HepG2 (cell line): Measurements from ENCODE around the gene NACAD. TPM values are rescaled to one million over a fixed set of nuclear protein-coding genes. Genes with fewer than 3 reads are reported as not detected.
A peak's percentile ranks its signal among the peaks of the same experiment; 100 is the strongest.

Experiments used
- ARNT2 ChIP-seq: sonication (generic); formaldehyde crosslinking; IDR thresholded peaks from 2 replicates; pipeline ENCODE4 v1.8.0; 2022; ENCODE audit warnings: mild to moderate bottlenecking, low read depth, missing genetic modification reagents, moderate library complexity
- BRD4 ChIP-seq: sonication (generic); formaldehyde crosslinking; IDR thresholded peaks from 2 replicates; pipeline ENCODE4 v1.4.0; 2020; ENCODE audit warnings: missing genetic modification reagents
- CCAR2 ChIP-seq: fragments of 200-400 bp; formaldehyde crosslinking; optimal IDR thresholded peaks from 2 replicates; pipeline ENCODE3; 2018; ENCODE audit warnings: low read depth, mild to moderate bottlenecking, low read length, moderate library complexity
- HNF4G ChIP-seq, 2 experiments: sonication (generic) in 1 of 2; formaldehyde crosslinking in 1 of 2; IDR thresholded peaks; 2 replicates each; pipeline versions ENCODE4 v1.4.0 to v1.6.1; 2011 to 2020; ENCODE audit warnings: borderline replicate concordance in 2 of 2, low read depth in 2 of 2, mild to moderate bottlenecking in 2 of 2, low read length in 1 of 2, missing genetic modification reagents in 1 of 2, moderate library complexity in 1 of 2
- HNRNPK ChIP-seq: fragments of 200-400 bp; formaldehyde crosslinking; IDR thresholded peaks from 2 replicates; pipeline ENCODE4 v1.6.1; 2018; ENCODE audit warnings: low read length, low read depth, moderate library complexity, mild to moderate bottlenecking; ENCODE audit not compliant: poor library complexity, severe bottlenecking
- HNRNPUL1 ChIP-seq: fragments of 200-400 bp; formaldehyde crosslinking; IDR thresholded peaks from 2 replicates; pipeline ENCODE4 v1.6.1; 2017; ENCODE audit warnings: low read depth, mild to moderate bottlenecking, low read length, moderate library complexity
- IKZF4 ChIP-seq: sonication (generic); formaldehyde crosslinking; IDR thresholded peaks from 2 replicates; pipeline ENCODE4 v1.5.1; 2020; ENCODE audit warnings: borderline replicate concordance, mild to moderate bottlenecking, low read depth, missing genetic modification reagents; ENCODE audit errors: not compliant biosample characterization
- MAF1 ChIP-seq: sonication (generic); formaldehyde crosslinking; IDR thresholded peaks from 2 replicates; pipeline ENCODE4 v1.5.0; 2020; ENCODE audit warnings: missing genetic modification reagents, borderline replicate concordance
- MED1 ChIP-seq: sonication (generic); formaldehyde crosslinking; IDR thresholded peaks from 2 replicates; pipeline ENCODE4 v1.4.0; 2020; ENCODE audit warnings: missing genetic modification reagents
- NR2F6 ChIP-seq, 2 experiments: IDR thresholded peaks; 2 replicates each; pipeline ENCODE4 v1.6.1; 2016; ENCODE audit warnings: antibody characterized with exemption in 1 of 2, mild to moderate bottlenecking in 1 of 2
- PLRG1 ChIP-seq: fragments of 450-650 bp; conservative IDR thresholded peaks from 2 replicates; pipeline ENCODE4 v1.6.1; 2016
- ZC3H13 ChIP-seq: sonication (generic); formaldehyde crosslinking; IDR thresholded peaks from 2 replicates; pipeline ENCODE4 v1.8.1; 2023; ENCODE audit warnings: mild to moderate bottlenecking, missing genetic modification reagents, moderate library complexity
- ZFP37 ChIP-seq: sonication (generic); formaldehyde crosslinking; IDR thresholded peaks from 2 replicates; pipeline ENCODE4 v1.4.0; 2020; ENCODE audit warnings: missing genetic modification reagents, borderline replicate concordance
- ZNF205 ChIP-seq: IDR thresholded peaks from 2 replicates; pipeline ENCODE4 v1.6.1; 2018; ENCODE audit warnings: missing biosample characterization, missing genetic modification reagents
- ZNF33B ChIP-seq: sonication (generic); formaldehyde crosslinking; IDR thresholded peaks from 2 replicates; pipeline ENCODE4 v1.5.1; 2020; ENCODE audit warnings: mild to moderate bottlenecking, missing genetic modification reagents
- ZNF430 ChIP-seq: sonication (generic); formaldehyde crosslinking; IDR thresholded peaks from 2 replicates; pipeline ENCODE4 v1.9.0; 2021; ENCODE audit warnings: mild to moderate bottlenecking, missing genetic modification reagents
- ZNF619 ChIP-seq: sonication (generic); formaldehyde crosslinking; IDR thresholded peaks from 2 replicates; pipeline ENCODE4 v1.4.0; 2020; ENCODE audit warnings: mild to moderate bottlenecking, missing genetic modification reagents
- ZNF644 ChIP-seq: IDR thresholded peaks from 2 replicates; pipeline ENCODE4 v1.6.1; 2016; ENCODE audit warnings: low read depth
- ZNF709 ChIP-seq: sonication (generic); formaldehyde crosslinking; IDR thresholded peaks from 2 replicates; pipeline ENCODE4 v1.5.0; 2020; ENCODE audit warnings: mild to moderate bottlenecking, missing genetic modification reagents
- ZSCAN22 ChIP-seq: sonication (generic); formaldehyde crosslinking; IDR thresholded peaks from 2 replicates; pipeline ENCODE4 v1.4.0; 2020; ENCODE audit warnings: mild to moderate bottlenecking, missing genetic modification reagents
- polyA plus RNA-seq, 8 experiments: library from polyadenylated mRNA; depleted of rRNA in 3 of 8; stranded (reverse) in 7 of 8; unstranded in 1 of 8; fragments of >200 nt; fragmentation: Illumina TruSeq in 4 of 8; extraction: Trizol in 4 of 8; gene quantifications; 2 replicates each; pipeline versions ENCODE4 v1.2.1 to v1.2.3, GENCODE V29; 2011 to 2016; ENCODE audit warnings: low read depth in 4 of 8, missing spikeins in 1 of 8, mixed read lengths in 1 of 8; ENCODE audit not compliant: insufficient read depth in 1 of 8
- total RNA-seq, 5 experiments: library from RNA; depleted of rRNA; stranded (reverse); fragments of >200 nt; fragmentation: Illumina TruSeq; extraction: Trizol; gene quantifications; 2 replicates each; pipeline ENCODE4 v1.2.3, GENCODE V29; 2016; ENCODE audit warnings: low read depth in 1 of 5
- TF ChIP-seq, protein P1 (sequence below): sonication (generic); formaldehyde crosslinking; IDR thresholded peaks from 2 replicates; pipeline ENCODE4 v1.4.0; 2020; ENCODE audit warnings: missing genetic modification reagents; ENCODE audit errors: not compliant biosample characterization
- TF ChIP-seq, protein P2 (sequence below): sonication (generic); formaldehyde crosslinking; conservative IDR thresholded peaks from 2 replicates; pipeline ENCODE4 v1.8.1; 2023; ENCODE audit warnings: missing genetic modification reagents
- TF ChIP-seq, protein P3 (sequence below): sonication (generic); formaldehyde crosslinking; IDR thresholded peaks from 2 replicates; pipeline ENCODE4 v1.4.0; 2020; ENCODE audit warnings: missing genetic modification reagents, mild to moderate bottlenecking, borderline replicate concordance
- TF ChIP-seq, protein P4 (sequence below): sonication (generic); formaldehyde crosslinking; IDR thresholded peaks from 2 replicates; pipeline ENCODE4 v1.5.0; 2020; ENCODE audit warnings: missing genetic modification reagents

The NACAD gene
- total and polyA plus RNA-seq, 2 of the 13 experiments (the other 11 are each of a cell fraction or from before 2014, with no cell fraction given): 0.04 TPM; not detected in 1

DNA sequence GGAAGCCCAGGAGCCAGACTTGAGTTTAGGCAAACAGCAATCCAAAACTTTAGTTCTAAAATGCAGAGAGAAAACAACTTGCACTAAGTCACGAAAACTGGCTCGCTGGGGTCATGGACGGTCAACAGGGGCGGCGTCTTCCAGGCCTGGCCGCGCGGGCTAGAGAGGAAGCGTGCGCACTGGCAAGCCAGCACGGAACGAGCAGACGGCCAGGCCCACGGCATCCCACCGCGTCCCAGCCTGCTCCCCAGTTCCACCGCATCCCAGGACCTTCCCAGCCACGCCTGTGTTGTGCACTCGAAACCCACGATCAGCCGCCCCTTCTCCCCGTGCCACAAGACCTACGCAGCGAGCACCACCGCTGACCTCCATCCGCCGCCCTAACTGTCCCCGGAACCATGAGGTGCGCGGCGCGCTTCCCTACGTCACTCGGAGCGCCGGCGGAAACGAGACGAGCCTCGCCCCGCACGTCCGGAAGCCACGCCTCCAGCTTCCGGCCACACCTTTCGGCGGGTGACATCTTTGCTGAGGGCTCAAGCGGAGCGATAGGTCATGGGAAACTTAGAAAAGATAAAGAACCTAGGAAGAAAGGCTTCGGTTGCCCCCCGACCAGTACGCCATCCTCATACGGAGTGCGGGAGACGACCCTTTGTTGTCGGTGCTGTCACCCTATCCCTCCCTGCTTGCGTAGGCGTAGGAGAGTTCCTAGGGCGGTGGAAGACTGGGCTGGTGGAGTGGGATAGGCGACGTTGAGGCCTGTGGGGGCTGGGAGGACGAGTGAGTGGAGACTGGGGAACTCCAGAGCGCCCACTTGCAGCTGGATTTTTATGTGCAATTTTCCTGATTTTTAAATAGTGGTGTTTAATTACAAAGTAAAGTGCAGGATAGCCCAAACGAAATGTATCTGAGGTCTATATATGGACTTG lies 22.8 kb upstream of the NACAD start, which contains the start of gene TBRG4 (continued):
- TF ChIP-seq, protein P1, sequence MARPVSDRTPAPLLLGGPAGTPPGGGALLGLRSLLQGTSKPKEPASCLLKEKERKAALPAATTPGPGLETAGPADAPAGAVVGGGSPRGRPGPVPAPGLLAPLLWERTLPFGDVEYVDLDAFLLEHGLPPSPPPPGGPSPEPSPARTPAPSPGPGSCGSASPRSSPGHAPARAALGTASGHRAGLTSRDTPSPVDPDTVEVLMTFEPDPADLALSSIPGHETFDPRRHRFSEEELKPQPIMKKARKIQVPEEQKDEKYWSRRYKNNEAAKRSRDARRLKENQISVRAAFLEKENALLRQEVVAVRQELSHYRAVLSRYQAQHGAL (CRISPR knock-in tag): no peak
- TF ChIP-seq BRD4 (CRISPR knock-in tag) (peak; percentile 99), CCAR2 (peak; percentile 79), MAF1 (CRISPR knock-in tag) (peak; percentile 91), ZNF644 (peak; percentile 43), ZFP37 (CRISPR knock-in tag) (peak; percentile 82; the same call in 1 of the 2 replicates), MED1 (CRISPR knock-in tag) (peak; percentile 91), NR2F6 (IDR thresholded peaks at IDR 0.05) (peak; percentile 19), NR2F6 (CRISPR knock-in tag; IDR thresholded peaks at IDR 0.05) (peak; percentile 70; the same call in 1 of the 2 replicates), HNF4G (IDR thresholded peaks at IDR 0.05; ENCODE audit: borderline replicate concordance, low read depth, low read length) (no peak), HNF4G (CRISPR knock-in tag; IDR thresholded peaks at IDR 0.05; ENCODE audit: borderline replicate concordance, low read depth) (no peak), ZNF205 (CRISPR knock-in tag) (peak; percentile 89), ZNF33B (CRISPR knock-in tag) (peak; percentile 55; the same call in 1 of the 2 replicates), IKZF4 (CRISPR knock-in tag) (peak; percentile 50), PLRG1 (no peak), ZC3H13 (peak; percentile 90), HNRNPUL1 (no peak), ZNF619 (CRISPR knock-in tag) (peak; percentile 89; the same call in 1 of the 2 replicates), HNRNPK (no peak), ARNT2 (peak; percentile 95), ZNF709 (CRISPR knock-in tag) (peak; percentile 81), ZSCAN22 (CRISPR knock-in tag) (0 out of 2 replicates have a peak, but pooled peaks have one; percentile 44), ZNF430 (CRISPR knock-in tag) (peak; percentile 54; the same call in 1 of the 2 replicates)
- TF ChIP-seq, protein P2, sequence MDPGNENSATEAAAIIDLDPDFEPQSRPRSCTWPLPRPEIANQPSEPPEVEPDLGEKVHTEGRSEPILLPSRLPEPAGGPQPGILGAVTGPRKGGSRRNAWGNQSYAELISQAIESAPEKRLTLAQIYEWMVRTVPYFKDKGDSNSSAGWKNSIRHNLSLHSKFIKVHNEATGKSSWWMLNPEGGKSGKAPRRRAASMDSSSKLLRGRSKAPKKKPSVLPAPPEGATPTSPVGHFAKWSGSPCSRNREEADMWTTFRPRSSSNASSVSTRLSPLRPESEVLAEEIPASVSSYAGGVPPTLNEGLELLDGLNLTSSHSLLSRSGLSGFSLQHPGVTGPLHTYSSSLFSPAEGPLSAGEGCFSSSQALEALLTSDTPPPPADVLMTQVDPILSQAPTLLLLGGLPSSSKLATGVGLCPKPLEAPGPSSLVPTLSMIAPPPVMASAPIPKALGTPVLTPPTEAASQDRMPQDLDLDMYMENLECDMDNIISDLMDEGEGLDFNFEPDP (CRISPR knock-in tag): no peak; the same call in none of the 2 replicates
- TF ChIP-seq, protein P3, sequence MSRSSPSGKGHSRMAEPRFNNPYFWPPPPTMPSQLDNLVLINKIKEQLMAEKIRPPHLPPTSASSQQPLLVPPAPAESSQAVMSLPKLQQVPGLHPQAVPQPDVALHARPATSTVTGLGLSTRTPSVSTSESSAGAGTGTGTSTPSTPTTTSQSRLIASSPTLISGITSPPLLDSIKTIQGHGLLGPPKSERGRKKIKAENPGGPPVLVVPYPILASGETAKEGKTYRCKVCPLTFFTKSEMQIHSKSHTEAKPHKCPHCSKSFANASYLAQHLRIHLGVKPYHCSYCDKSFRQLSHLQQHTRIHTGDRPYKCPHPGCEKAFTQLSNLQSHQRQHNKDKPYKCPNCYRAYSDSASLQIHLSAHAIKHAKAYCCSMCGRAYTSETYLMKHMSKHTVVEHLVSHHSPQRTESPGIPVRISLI: peak; percentile 73; the same call in 1 of the 2 replicates
- TF ChIP-seq, protein P4, sequence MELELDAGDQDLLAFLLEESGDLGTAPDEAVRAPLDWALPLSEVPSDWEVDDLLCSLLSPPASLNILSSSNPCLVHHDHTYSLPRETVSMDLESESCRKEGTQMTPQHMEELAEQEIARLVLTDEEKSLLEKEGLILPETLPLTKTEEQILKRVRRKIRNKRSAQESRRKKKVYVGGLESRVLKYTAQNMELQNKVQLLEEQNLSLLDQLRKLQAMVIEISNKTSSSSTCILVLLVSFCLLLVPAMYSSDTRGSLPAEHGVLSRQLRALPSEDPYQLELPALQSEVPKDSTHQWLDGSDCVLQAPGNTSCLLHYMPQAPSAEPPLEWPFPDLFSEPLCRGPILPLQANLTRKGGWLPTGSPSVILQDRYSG (CRISPR knock-in tag): 0 out of 2 replicates have a peak, but pooled peaks have one; percentile 67
